Measurements from ENCODE around the gene GAS7. TPM values are rescaled to one million over a fixed set of nuclear protein-coding genes. Genes with fewer than 3 reads are reported as not detected.

The GAS7 gene
- total RNA-seq, 1 donor from 2014 or later = 72.7 TPM

DNA sequence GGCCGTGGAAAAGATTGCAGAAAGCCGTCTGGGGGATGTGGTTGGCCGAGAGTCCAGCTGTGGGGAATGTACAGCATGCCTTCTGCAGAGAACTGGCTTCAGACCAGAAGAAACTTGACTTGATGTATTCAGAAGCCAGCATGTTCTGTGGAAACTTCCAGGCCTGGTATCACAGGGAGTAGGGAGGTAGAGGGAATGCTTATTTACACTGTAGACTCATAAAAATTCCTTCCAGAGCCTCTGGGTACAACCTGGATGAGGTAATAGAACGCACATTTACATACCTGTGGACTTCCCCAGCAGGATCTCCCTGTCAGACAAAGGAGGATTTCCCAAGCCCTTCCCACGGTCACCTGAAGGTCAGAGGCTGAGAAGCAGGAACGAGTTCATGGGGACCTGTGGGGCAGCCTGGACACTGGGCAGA, 11.8 kb upstream of the GAS7 start:
- Mint-ChIP-seq H3K9me3 (peaks cover 3% of the 10 kb centered on the region), H3K27me3 (ENCODE audit: low read depth) (peaks cover 5% of the 10 kb centered on the region), H3K36me3 (ENCODE audit: low read depth) (no peaks in the 10 kb centered on the region), H3K4me3 (no peak overlapping the region), H3K27ac (ENCODE audit: unreplicated experiment) (no peak overlapping the region), H3K4me1 (peaks cover 11% of the 10 kb centered on the region)
- TF ChIP-seq, protein P1, sequence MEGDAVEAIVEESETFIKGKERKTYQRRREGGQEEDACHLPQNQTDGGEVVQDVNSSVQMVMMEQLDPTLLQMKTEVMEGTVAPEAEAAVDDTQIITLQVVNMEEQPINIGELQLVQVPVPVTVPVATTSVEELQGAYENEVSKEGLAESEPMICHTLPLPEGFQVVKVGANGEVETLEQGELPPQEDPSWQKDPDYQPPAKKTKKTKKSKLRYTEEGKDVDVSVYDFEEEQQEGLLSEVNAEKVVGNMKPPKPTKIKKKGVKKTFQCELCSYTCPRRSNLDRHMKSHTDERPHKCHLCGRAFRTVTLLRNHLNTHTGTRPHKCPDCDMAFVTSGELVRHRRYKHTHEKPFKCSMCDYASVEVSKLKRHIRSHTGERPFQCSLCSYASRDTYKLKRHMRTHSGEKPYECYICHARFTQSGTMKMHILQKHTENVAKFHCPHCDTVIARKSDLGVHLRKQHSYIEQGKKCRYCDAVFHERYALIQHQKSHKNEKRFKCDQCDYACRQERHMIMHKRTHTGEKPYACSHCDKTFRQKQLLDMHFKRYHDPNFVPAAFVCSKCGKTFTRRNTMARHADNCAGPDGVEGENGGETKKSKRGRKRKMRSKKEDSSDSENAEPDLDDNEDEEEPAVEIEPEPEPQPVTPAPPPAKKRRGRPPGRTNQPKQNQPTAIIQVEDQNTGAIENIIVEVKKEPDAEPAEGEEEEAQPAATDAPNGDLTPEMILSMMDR (conservative IDR thresholded peaks at IDR 0.05) = no peak
- no peak for DNase-seq (ENCODE audit: low read depth, low spot score)

DNA sequence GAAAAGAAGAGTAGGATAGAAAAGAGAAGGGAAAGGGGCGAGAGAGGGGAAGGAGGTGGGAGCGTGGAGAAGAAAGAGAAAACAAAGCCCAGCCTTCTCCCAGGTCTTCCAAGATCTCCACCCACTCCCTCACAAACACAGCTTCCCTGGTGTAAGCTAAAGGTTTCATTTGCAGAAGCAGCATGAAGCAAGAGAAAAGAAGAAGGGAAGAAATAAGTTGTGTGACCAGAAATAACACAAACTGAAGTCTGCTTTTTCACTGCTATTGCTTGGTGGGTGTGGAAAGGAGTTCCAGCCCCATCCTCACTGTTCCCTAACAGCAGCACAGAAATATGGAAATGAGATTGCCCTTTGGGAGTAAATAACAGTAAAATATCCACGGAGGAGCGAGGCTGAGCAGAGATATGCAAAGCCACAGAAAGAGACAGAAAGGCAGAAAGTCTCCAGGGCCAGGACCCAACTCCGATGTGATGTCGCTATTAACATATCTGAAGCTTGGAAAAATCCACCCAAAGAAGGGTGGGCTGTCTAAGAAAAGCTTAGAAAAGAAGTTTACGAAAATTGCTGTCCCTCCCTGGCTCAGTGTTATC, 10.3 kb upstream of the GAS7 start:
- peak overlapping the region; percentile 57 for H3K27ac Mint-ChIP-seq (ENCODE audit: unreplicated experiment)

DNA sequence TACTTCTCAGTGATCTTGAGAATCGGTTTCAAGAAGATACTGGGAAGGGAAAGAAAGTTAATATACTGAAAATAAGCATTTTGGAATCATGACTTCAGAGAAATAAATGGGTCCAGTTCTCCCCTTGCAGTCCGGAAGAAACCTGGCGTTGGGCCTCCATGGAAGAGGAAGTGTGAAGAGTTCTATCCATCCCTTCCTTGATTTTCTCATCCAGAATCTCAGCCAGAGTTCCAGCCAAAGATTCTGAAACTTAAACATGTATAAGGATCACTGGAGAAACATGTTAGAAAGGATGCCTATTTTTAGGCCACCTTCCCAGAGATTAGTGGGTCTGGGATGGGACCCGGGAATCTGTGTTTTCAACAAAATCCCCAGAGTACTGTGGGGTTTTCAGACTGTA, 8.7 kb upstream of the GAS7 start:
- Mint-ChIP-seq H3K27me3 (ENCODE audit: low read depth) (peaks cover 14% of the 10 kb centered on the region), H3K9me3 (peaks cover 8% of the 10 kb centered on the region), H3K36me3 (ENCODE audit: low read depth) (peaks cover 4% of the 10 kb centered on the region), H3K27ac (ENCODE audit: unreplicated experiment) (no peak overlapping the region), H3K4me3 (no peak overlapping the region), H3K4me1 (peaks cover 11% of the 10 kb centered on the region)
- no peak for DNase-seq (ENCODE audit: low read depth, low spot score)
- TF ChIP-seq, protein P1 (conservative IDR thresholded peaks at IDR 0.05) = no peak

More for the DNA sequence above, 10.3 kb upstream of the GAS7 start:
- Mint-ChIP-seq H3K27me3 (ENCODE audit: low read depth) (peaks cover 11% of the 10 kb centered on the region), H3K9me3 (peaks cover 7% of the 10 kb centered on the region), H3K4me1 (peaks cover 11% of the 10 kb centered on the region), H3K4me3 (peak overlapping the region; percentile 24), H3K36me3 (ENCODE audit: low read depth) (peaks cover 3% of the 10 kb centered on the region)
- DNase-seq (ENCODE audit: low read depth, low spot score) = no peak
- TF ChIP-seq, protein P1 (conservative IDR thresholded peaks at IDR 0.05) = no peak

DNA sequence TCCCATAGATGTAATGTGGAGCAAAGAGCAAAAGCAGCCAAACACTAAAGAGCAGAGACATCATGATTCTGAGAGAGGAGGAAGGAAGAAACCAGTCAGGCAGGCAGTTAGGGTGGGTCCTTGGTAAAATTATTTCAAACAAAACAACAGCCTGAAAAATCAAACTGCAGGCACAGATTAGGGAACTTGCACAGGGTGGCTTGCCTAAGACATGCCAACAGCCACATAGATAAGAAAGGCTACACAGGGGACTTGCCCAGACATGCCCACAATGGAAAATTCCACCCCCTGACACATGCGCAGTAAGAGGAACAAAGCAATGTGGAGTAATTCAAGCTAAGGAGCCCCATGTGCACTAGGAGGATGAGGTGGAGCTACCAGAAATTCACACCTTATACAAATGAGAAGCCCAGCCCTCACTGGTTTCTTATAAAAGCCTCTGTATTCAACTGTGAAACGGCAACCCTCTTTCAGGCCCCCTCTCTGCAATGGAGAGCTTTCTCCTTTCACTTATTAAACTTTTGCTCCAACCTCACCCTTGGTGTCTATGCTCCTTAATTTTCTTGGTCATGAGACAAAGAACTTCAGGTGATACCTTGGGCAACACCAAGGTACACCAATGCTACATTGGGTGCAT, 7.3 kb upstream of the GAS7 start:
- H3K36me3 Mint-ChIP-seq (ENCODE audit: low read depth) = peaks cover 4% of the 10 kb centered on the region
- peaks cover 11% of the 10 kb centered on the region for H3K4me1 Mint-ChIP-seq
- H3K27me3 Mint-ChIP-seq (ENCODE audit: low read depth) = peaks cover 27% of the 10 kb centered on the region
- DNase-seq (ENCODE audit: low read depth, low spot score) = no peak
- H3K4me3 Mint-ChIP-seq = no peak overlapping the region
- TF ChIP-seq, protein P1 (conservative IDR thresholded peaks at IDR 0.05) = no peak
- peaks cover 8% of the 10 kb centered on the region for H3K9me3 Mint-ChIP-seq
- no peak overlapping the region for H3K27ac Mint-ChIP-seq (ENCODE audit: unreplicated experiment)

DNA sequence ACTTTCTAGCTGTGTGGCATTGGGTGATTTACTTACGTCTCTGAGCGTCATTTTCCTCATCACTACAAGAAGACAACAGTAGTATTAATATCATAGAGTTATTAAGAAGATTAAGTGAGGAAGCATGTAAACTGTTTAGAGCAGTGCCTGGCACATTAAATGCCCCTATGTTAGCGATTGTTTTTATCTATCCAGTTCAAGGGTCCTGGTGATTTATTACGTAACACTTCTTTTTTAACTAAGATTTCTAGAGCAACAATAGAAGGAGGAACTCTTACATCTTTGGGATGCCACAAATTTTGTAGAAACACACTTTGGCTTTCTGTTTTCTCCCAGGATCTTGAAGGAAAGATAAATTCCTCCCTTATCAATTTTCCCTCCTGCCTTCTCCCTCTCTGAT, 3.3 kb upstream of the GAS7 start:
- DNase-seq (ENCODE audit: low read depth, low spot score) = no peak
- H3K27me3 Mint-ChIP-seq (ENCODE audit: low read depth) = peaks cover 47% of the 10 kb centered on the region

More for the DNA sequence above, 3.3 kb upstream of the GAS7 start:
- peaks cover 8% of the 10 kb centered on the region for H3K9me3 Mint-ChIP-seq
- TF ChIP-seq, protein P1 (conservative IDR thresholded peaks at IDR 0.05) = no peak
- no peak overlapping the region for H3K27ac Mint-ChIP-seq (ENCODE audit: unreplicated experiment)
- H3K4me3 Mint-ChIP-seq = peak overlapping the region; percentile 58
- H3K36me3 Mint-ChIP-seq (ENCODE audit: low read depth) = peaks cover 4% of the 10 kb centered on the region
- peaks cover 11% of the 10 kb centered on the region for H3K4me1 Mint-ChIP-seq

All from neural crest cell (in vitro differentiated cells).